ENCODE results near the gene ARSG.

- TF ChIP-seq, protein P1, sequence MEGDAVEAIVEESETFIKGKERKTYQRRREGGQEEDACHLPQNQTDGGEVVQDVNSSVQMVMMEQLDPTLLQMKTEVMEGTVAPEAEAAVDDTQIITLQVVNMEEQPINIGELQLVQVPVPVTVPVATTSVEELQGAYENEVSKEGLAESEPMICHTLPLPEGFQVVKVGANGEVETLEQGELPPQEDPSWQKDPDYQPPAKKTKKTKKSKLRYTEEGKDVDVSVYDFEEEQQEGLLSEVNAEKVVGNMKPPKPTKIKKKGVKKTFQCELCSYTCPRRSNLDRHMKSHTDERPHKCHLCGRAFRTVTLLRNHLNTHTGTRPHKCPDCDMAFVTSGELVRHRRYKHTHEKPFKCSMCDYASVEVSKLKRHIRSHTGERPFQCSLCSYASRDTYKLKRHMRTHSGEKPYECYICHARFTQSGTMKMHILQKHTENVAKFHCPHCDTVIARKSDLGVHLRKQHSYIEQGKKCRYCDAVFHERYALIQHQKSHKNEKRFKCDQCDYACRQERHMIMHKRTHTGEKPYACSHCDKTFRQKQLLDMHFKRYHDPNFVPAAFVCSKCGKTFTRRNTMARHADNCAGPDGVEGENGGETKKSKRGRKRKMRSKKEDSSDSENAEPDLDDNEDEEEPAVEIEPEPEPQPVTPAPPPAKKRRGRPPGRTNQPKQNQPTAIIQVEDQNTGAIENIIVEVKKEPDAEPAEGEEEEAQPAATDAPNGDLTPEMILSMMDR (IDR thresholded peaks at IDR 0.05; ENCODE audit: control extremely low read depth in 1 of 3, insufficient read depth in 1 of 3, low read depth in 1 of 3, low read length in 3 of 3), result no peak
- TF ChIP-seq RFX5 (IDR thresholded peaks at IDR 0.05; ENCODE audit: borderline replicate concordance, low read depth, low read length) (no peak), ZNF274 (IDR thresholded peaks at IDR 0.05; ENCODE audit: borderline replicate concordance, extremely low read depth, low read length) (no peak)
These were observed 15.5 kb downstream of the ARSG start for GRCh38 chr17:68306819-68307218.

Data from H1 (cell line).